Activated CD4-positive, alpha-beta T cell treated with anti-CD3 and anti-CD28 coated beads, Interleukin-2, amount 10 ng/mL, durations not matched to agents 24 days and 14 days (primary cell): ENCODE results near the gene DEDD. TPM values are rescaled to one million over a fixed set of nuclear protein-coding genes. Genes with fewer than 3 reads are reported as not detected.

Source experiments
- DNase-seq: peaks from one replicate; pipeline ENCODE4 v3.0.0; 2022
- H3K27ac Mint-ChIP-seq: one replicate; pipeline ENCODE4 v1.8.0; 2022; ENCODE audit warnings: mild to moderate bottlenecking, mixed read lengths
- H3K27me3 Mint-ChIP-seq: one replicate; pipeline ENCODE4 v1.8.0; 2022; ENCODE audit warnings: mixed read lengths
- H3K36me3 Mint-ChIP-seq: one replicate; pipeline ENCODE4 v1.8.0; 2022; ENCODE audit warnings: low read depth, mild to moderate bottlenecking, mixed read lengths
- H3K4me1 Mint-ChIP-seq: one replicate; pipeline ENCODE4 v1.8.0; 2021; ENCODE audit warnings: mixed read lengths
- H3K4me3 Mint-ChIP-seq: one replicate; pipeline ENCODE4 v1.8.0; 2022; ENCODE audit warnings: mild to moderate bottlenecking, moderate library complexity, mixed read lengths
- H3K9me3 Mint-ChIP-seq: one replicate; pipeline ENCODE4 v1.8.0; 2021; ENCODE audit warnings: mixed read lengths
- intact Hi-C: fragments of 100-400 bp; cut with micrococcal nuclease; formaldehyde crosslinking; loops from one replicate; pipeline ENCODE4 v1.15.1; 2023
- total RNA-seq: library from RNA; stranded (reverse); gene quantifications from 2 replicates; pipeline ENCODE4 v1.2.3, GENCODE V29; 2022

Gene DEDD
- total RNA-seq, 1 donor from 2014 or later, result 46.2 TPM

DNA sequence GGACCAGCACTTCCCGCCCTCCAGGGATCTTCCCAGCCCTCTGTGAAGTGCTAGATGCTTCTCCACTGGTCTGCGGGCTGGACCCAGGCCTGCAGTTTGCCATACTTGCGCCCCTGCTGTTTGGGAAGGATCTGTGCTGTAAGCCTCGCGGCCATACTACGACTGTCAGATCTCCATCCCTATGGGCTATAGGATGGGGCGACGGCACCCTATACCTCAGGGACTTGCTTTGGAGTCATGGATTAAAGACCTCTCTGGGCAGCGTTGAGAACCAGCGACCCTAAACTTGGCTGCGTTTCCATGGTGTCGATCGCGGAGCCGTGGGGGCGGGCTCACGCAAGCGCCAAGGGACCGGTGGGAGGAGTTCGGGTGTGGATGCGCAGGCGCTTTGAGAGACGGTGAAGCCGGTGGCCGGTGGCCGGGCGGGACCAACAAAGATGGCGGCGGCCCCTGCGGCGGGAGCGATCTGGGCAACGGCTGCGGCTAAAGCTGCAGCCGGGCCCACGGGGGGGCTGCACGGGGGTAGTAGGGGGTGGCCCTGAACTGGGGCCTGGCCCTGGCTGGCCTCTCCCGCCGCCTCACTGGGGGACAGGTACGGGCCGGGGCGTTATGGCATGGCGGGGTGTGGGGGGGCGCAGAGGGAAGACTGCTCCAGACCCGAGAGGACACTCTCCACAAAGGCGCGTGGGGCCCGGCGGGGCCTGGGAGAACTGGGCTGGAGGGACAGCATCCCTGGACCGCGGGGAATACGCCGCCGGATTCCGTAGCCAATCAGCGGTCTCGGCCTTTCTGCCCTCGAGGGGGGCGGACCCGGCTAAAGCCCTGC, 26.8 kb upstream of the DEDD start, which contains the start of gene USP21:
Gene USP21 (plus strand): TSS at position 414 of the 826 bp plus-strand sequence. CDS start 1,141 bp downstream, outside the sequence.
- H3K36me3 Mint-ChIP-seq, result peaks cover 56% of the 10 kb centered on the region

DNA sequence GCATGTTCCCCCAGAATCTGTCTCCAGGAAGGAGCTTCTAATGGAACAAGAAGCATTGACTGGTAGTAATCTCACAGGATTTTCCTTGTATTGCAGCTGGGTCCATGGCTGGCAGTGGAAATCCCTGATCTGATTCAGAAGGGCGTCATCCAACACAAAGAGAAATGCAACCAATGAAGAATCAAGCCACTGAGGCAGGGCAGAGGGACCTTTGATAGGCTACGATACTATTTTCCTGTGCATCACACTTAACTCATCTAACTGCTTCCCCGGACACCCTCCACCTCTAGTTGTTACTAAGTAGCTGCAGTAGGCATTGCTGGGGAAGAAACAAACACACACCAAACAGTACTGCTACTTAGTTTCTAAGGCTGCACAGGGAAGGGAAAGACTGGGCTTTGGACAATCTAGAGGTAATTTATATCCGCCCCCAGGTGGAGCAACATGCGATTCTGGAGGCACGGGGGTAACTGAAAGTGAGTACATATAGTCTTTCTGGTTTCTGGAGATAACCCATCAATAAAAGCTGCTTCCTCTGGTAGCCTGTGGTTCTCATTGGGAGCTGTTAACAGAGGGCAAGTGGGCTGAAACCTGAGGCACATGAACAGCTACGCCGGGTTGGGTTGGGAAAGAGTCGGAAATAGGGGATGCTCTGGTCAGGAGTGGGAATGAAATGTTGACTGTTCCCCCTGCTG, 26.0 kb upstream of the DEDD start:
- Mint-ChIP-seq H3K36me3 (peaks cover 49% of the 10 kb centered on the region), H3K4me3 (peak overlapping the region; percentile 91), H3K4me1 (peaks cover 50% of the 10 kb centered on the region)

More for the DNA sequence above, 26.8 kb upstream of the DEDD start, which contains the start of gene USP21:
- H3K27ac Mint-ChIP-seq, result peak within 1 kb of the TSS; percentile 93
- H3K27me3 Mint-ChIP-seq, result no peaks in the 10 kb centered on the region
- H3K4me3 Mint-ChIP-seq, result peak within 1 kb of the TSS; percentile 91
- peaks cover 51% of the 10 kb centered on the region for H3K4me1 Mint-ChIP-seq
- peak; percentile 98 for DNase-seq
- intact Hi-C loops, result loop anchor here (2.0 kb wide), 1 partner anchor 18 kb away; the partner anchor contains the start of gene B4GALT3
- H3K9me3 Mint-ChIP-seq, result no peaks in the 10 kb centered on the region

DNA sequence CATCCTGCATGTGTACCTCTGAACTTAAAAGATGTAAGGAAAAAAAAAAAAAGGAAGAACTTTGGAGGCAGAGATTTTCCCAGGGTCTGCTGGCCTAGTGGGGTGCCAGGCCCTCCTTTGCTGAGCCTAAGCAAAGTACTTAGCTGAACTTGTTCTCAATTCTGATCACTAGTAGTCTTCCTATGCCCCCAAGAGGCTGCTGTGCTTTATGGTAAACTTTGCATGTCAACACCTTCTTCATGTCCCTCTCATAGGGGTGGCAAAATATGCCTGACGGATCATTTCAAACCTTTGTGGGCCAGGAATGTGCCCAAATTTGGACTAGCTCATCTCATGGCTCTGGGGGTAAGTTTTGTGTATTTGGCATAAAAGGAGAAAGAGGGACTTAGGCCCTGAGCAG, 25.4 kb upstream of the DEDD start:
- no peak for DNase-seq
- Mint-ChIP-seq H3K27me3 (no peaks in the 10 kb centered on the region), H3K4me3 (peak overlapping the region; percentile 7), H3K4me1 (peaks cover 47% of the 10 kb centered on the region), H3K9me3 (no peaks in the 10 kb centered on the region), H3K36me3 (peaks cover 43% of the 10 kb centered on the region), H3K27ac (peak overlapping the region; percentile 7)
- intact Hi-C loops, result loop anchor here (2.0 kb wide), 1 partner anchor 19 kb away; the partner anchor contains the start of gene B4GALT3

More for the DNA sequence above, 26.0 kb upstream of the DEDD start:
- no peaks in the 10 kb centered on the region for H3K9me3 Mint-ChIP-seq
- intact Hi-C loops, result loop anchor here (2.0 kb wide), 1 partner anchor 18 kb away; the partner anchor contains the start of gene B4GALT3
- no peaks in the 10 kb centered on the region for H3K27me3 Mint-ChIP-seq
- peak; percentile 68 for DNase-seq
- peak overlapping the region; percentile 93 for H3K27ac Mint-ChIP-seq

DNA sequence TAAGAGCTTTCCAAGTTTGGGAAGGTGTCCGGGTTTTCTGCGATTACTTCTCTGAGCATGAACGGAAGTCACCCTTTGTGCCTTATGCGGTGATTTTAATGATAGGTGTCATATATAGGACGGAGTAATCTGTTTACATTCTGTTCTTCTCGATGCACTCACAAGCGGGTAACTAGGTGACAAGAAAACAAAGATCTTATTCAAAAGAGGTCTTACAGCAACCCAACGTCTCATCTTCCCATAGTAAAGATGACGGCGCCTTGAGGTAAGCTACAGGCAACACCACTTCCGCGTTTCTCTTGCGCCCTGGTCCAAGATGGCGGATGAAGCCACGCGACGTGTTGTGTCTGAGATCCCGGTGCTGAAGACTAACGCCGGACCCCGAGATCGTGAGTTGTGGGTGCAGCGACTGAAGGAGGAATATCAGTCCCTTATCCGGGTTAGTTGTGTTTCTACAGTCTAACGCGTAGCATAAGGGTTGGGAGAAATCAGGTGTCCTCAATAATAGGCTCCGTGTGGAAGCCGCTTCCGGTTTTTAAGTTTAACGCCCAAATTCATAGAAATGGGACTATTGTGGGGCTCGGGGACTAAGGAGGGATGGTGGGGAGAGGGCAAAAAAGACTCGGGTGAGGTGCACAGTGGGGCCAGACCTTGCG, 21.3 kb upstream of the DEDD start, which contains the start of gene UFC1:
Gene UFC1 (plus strand): TSS at position 297 of the 656 bp plus-strand sequence. CDS start 20 bp downstream, at position 317.
- Mint-ChIP-seq H3K4me3 (peak within 1 kb of the TSS; percentile 97), H3K27me3 (no peaks in the 10 kb centered on the region), H3K27ac (peak within 1 kb of the TSS; percentile 100), H3K36me3 (peaks cover 19% of the 10 kb centered on the region), H3K9me3 (no peaks in the 10 kb centered on the region), H3K4me1 (peaks cover 22% of the 10 kb centered on the region)
- intact Hi-C loops, result loop anchor here (1.0 to 5.0 kb wide), 4 partner anchors 12 to 86 kb away; partner anchors contain the start of genes DEDD, NIT1, PFDN2 and PPOX
- DNase-seq, result peak; percentile 95

DNA sequence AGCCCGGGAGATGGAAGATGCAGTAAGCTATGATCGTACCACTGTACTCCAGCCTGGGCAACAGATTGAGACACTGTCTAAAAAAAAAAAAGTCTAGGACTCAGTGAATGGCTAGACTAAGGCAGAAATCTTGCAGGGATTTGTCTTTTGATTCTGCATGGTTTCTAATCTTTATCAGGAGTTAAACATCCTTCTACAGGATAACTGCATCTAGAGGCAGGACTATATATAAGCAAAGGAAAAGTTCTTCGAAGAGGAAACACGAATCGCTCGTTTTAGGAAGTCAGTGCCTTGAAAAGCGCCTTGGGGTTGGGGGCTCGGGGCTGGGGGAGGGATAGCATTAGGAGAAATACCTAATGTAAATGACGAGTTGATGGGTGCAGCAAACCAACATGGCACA, 20.7 kb upstream of the DEDD start:
- Mint-ChIP-seq H3K4me1 (peaks cover 16% of the 10 kb centered on the region), H3K4me3 (peak overlapping the region; percentile 97), H3K27me3 (no peaks in the 10 kb centered on the region), H3K36me3 (peaks cover 15% of the 10 kb centered on the region), H3K9me3 (no peaks in the 10 kb centered on the region), H3K27ac (peak overlapping the region; percentile 100)
- intact Hi-C loops, result loop anchor here (1.0 to 5.0 kb wide), 4 partner anchors 13 to 85 kb away; partner anchors contain the start of genes DEDD, NIT1, PFDN2 and PPOX
- no peak for DNase-seq

DNA sequence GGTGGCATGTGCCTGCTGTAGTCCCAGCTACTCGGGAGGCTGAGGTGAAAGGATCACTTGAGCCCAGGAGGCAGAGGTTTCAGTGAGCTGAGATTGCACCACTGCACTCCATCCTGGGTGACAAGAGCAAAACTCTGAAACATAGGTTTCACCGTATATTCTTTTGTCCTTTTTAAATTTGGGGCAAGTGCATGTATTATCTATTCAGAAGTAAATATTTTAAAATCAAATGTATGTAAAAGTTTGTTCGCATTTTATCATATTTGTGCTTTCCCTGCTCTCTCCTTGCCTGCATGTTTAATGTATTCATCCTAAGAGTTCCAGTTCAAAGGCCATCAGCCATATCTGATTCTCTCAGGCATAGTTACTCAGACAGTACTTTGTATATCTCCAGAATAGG, 13.4 kb upstream of the DEDD start:
- H3K27ac Mint-ChIP-seq, result no peak overlapping the region

DNA sequence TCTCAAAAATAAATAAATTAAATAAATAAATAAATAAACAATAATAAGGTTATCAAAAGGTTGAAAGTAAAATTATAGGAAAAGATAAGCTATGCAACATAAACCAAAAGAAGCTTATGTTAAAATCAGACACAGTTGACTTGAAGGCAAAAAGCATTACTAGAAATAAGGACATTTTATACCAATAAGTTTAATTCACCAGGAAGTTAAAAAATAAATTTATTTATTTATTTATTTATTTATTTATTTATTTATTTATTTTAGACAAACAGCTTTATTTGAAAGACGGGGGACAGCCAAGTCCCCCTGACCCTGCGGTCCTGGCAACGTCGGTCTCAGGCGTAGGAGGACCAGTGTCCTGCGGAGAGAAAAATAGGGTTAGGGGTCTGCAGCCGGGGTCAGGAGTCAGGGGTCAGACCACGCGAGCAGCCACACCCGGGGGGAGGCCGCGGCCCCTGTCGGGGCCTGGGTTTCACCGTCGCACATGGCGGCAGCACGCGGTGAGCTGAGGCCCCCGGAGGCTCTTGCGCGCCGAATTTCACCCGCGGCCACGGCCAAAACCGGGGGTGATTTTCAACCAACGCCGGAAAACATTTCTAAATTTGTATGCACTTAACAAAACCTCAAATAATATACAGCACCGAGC, 8.4 kb upstream of the DEDD start:
- Mint-ChIP-seq H3K4me3 (no peak overlapping the region), H3K36me3 (peaks cover 3% of the 10 kb centered on the region), H3K27ac (no peak overlapping the region), H3K4me1 (peaks cover 5% of the 10 kb centered on the region), H3K27me3 (no peaks in the 10 kb centered on the region), H3K9me3 (no peaks in the 10 kb centered on the region)
- no peak for DNase-seq
- intact Hi-C loops, result no loop called here

More for the DNA sequence above, 13.4 kb upstream of the DEDD start:
- H3K36me3 Mint-ChIP-seq, result no peaks in the 10 kb centered on the region
- no peaks in the 10 kb centered on the region for H3K9me3 Mint-ChIP-seq
- no peaks in the 10 kb centered on the region for H3K27me3 Mint-ChIP-seq
- intact Hi-C loops, result no loop called here
- no peak overlapping the region for H3K4me3 Mint-ChIP-seq
- no peaks in the 10 kb centered on the region for H3K4me1 Mint-ChIP-seq
- DNase-seq, result no peak

DNA sequence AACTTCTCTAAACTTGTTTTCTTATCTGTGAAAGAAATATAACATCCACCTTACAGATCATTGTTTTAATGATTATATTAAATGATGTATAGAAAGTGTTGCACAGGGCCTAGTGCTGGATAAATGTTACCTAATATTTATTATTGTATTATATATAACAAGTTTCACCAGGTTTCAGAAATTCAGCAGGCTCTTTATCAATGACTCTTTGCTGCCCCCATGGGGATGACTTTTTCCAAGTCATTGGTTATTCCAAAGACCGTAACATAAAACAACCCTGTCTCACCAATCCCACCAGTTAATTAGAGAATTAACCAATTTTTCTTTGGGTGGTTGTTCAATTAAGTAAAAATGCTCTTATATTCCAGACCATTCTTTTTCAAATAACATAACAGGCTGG, 7.3 kb upstream of the DEDD start:
- H3K36me3 Mint-ChIP-seq, result peaks cover 7% of the 10 kb centered on the region
- peaks cover 9% of the 10 kb centered on the region for H3K4me1 Mint-ChIP-seq
- H3K27ac Mint-ChIP-seq, result no peak overlapping the region
- peak; percentile 84 for DNase-seq
- intact Hi-C loops, result no loop called here
- H3K4me3 Mint-ChIP-seq, result no peak overlapping the region
- no peaks in the 10 kb centered on the region for H3K27me3 Mint-ChIP-seq
- H3K9me3 Mint-ChIP-seq, result no peaks in the 10 kb centered on the region

DNA sequence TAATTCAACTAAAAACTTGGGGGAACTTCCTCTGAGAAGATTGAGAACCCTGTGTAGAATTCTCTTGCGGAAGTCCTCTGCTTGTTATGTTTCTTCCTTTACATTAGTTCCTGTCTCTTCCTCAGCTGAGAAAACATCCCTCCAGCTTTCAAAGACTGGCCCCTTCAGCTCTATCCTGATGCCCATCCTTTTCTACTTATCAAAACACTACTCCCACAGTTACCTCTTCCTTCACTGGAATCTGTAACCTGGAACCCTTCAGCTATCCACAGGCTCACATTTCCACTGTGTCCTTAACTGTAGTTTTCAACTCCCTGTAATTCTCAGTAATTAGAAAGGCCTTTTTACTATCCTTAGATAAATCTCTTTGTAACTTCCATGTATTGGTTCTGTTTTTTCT, 6.0 kb upstream of the DEDD start:
- DNase-seq, result no peak
- peaks cover 7% of the 10 kb centered on the region for H3K36me3 Mint-ChIP-seq
- H3K27ac Mint-ChIP-seq, result peak overlapping the region; percentile 19
- no peak overlapping the region for H3K4me3 Mint-ChIP-seq
- H3K4me1 Mint-ChIP-seq, result peaks cover 9% of the 10 kb centered on the region
- H3K9me3 Mint-ChIP-seq, result no peaks in the 10 kb centered on the region
- H3K27me3 Mint-ChIP-seq, result no peaks in the 10 kb centered on the region
- intact Hi-C loops, result no loop called here

DNA sequence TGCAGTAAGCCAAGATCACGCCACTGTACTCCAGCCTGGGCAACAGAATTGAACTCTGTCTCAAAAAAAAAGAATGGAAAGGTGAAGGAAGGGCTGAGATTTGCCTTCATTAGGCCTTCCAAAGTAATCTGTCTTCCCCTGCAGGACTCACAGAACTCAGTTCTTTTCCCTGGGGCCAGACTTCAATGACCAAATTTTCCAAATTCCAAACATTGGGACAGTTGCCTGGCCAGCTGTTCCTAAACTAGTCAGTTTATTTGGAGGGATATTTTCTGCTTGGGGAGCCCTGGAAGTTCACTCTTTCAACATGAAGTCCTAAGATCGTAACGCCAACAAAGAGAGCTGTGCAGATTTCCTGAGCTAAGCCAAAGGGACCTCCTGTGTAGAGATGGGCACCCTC, 5.4 kb upstream of the DEDD start:
- H3K36me3 Mint-ChIP-seq, result peaks cover 7% of the 10 kb centered on the region
- DNase-seq, result no peak
- H3K4me1 Mint-ChIP-seq, result peaks cover 9% of the 10 kb centered on the region
- H3K9me3 Mint-ChIP-seq, result no peaks in the 10 kb centered on the region
- no peak overlapping the region for H3K27ac Mint-ChIP-seq
- H3K4me3 Mint-ChIP-seq, result no peak overlapping the region
- intact Hi-C loops, result no loop called here
- no peaks in the 10 kb centered on the region for H3K27me3 Mint-ChIP-seq

DNA sequence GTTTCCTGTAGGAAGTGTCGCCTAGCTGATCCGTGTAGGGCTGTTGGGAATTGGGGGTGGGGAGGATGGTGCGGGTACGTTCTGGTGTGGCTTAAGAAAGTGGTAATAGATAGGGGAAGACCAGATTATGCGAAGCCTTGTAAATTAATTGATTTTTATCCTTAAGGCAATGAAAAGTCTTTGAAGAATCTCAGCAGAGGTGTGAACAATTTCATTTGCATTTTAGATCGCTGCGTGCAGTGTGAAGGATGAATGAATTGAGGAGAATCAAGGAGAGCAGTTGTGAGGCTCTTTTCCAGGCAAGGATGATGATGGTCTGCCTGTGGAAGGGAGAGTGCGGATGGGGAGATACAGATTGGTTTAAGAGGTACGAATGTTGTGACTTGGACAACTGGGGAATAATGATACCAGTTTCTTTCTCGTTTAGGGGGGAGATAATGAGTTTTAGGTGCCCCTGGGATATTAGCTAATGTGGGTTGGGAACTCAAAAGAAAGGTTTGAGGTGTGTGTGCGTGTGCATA, 813 bp upstream of the DEDD start:
- H3K27ac Mint-ChIP-seq, result no peak overlapping the region
- H3K4me3 Mint-ChIP-seq, result no peak overlapping the region
- no peaks in the 10 kb centered on the region for H3K27me3 Mint-ChIP-seq
- peaks cover 28% of the 10 kb centered on the region for H3K36me3 Mint-ChIP-seq
- intact Hi-C loops, result loop anchor here (2.0 to 5.0 kb wide), 2 partner anchors 66 to 70 kb away; partner anchors contain the start of genes ARHGAP30 and NDUFS2
- no peaks in the 10 kb centered on the region for H3K9me3 Mint-ChIP-seq
- no peak for DNase-seq
- H3K4me1 Mint-ChIP-seq, result peaks cover 38% of the 10 kb centered on the region

DNA sequence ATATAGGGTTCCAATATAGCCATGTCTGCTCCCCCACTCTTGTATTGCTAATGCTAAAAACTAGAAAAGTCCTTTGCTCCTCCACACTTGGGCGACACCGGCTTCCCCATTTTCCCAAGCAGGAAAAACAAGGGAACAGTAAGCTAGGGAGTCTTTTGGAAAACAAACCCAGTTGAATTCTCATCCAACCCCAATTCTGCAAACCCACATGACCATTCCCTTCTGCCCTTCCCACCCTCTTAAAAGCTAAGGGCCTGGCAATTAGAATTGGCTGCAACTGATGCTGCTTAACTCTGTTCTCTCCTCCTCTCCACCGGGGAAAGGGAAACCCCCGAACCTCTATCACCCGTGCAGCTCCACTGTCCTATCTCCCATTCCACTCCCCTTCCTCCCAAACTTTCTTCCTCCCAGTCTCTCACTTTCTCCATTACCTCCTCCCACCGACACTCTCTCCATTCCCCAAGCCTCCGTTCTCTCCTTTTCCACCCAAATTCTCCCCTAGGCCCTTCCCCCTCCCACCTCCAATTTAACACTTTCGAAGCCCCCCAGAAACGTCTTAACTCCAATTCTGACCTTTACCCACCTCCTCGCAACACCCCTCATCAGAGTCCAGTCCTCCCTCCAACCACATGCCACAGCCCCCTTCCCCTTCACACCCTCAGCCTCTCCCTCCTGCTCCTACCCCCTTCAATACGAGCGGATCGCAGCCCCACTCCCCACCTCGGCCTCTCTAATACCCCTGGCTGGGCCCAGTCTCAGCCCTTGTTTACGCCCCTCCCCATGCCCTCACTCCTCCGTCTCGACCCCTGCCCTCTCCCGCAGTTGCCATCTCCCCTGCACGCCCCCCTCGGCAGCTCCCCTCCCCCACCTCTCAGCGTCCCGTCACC, 701 bp downstream of the DEDD start:
- H3K4me3 Mint-ChIP-seq, result no peak overlapping the region
- peaks cover 41% of the 10 kb centered on the region for H3K36me3 Mint-ChIP-seq
- H3K27ac Mint-ChIP-seq, result no peak overlapping the region
- intact Hi-C loops, result loop anchor here (1.0 to 5.0 kb wide), 5 partner anchors 12 to 71 kb away; partner anchors contain the start of genes ARHGAP30, NDUFS2, PPOX and UFC1
- peaks cover 51% of the 10 kb centered on the region for H3K4me1 Mint-ChIP-seq
- no peaks in the 10 kb centered on the region for H3K9me3 Mint-ChIP-seq
- H3K27me3 Mint-ChIP-seq, result no peaks in the 10 kb centered on the region
- DNase-seq, result peak; percentile 71
